ENCODE data around the gene NTN1.
"Not testable (repeated sequence)": the region's sequence is repeated elsewhere in the genome, so short reads cannot be mapped to it uniquely, and the experiment has no call there.

Gene NTN1

DNA sequence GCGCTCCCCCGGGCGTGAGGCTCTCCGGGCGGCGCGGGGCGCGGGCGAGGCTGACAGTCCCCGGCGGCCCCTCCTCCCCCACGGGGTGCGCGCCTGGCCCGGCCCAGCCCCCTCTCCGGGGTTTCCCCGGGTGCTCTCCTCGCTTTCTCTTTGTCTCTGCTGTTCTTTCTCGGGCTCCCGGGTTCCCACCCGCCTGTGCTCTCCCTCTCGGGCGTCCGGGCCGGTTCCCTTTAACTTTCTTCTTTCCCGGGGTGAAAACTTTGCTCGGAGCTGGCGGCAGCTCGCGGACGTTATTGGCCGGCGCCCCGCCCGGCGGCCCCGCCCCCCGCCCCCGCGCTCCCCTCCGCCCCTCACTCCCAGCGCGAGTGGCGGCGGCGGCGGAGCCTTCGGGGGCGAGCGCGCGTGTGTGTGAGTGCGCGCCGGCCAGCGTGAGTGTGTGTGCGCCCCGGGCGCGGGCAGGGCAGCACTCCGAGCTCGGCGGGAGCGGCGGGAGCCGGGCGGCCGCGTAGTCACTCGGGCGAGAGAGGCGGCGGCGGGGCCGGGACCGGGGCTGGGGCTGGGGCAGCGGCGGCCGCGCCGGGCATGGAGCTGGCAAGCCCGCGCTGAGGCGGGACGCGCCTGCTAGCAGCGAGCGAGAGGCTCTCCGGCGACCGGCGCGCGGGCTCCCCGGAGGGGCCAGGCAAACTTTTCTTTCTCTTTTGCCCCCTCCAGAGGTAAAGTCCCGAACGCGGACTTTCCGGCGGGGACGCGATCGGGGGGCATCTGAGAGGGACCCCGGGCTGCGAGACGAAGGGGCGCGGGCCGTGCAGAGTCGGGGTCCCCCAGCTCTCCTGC lies at the start of gene NTN1:
TSS of gene NTN1 (plus strand) at position 353 of the 834 bp plus-strand sequence. CDS start 864 bp downstream, outside the sequence.
- peak; percentile 14 to 19 for DNase-seq (ENCODE audit: low read depth in 2 of 2)

- no peak for DNase-seq (ENCODE audit: low read depth in 2 of 2)
Measured at GRCh38 chr17:8975091-8975725, 46.1 kb upstream of the NTN1 start.

DNA sequence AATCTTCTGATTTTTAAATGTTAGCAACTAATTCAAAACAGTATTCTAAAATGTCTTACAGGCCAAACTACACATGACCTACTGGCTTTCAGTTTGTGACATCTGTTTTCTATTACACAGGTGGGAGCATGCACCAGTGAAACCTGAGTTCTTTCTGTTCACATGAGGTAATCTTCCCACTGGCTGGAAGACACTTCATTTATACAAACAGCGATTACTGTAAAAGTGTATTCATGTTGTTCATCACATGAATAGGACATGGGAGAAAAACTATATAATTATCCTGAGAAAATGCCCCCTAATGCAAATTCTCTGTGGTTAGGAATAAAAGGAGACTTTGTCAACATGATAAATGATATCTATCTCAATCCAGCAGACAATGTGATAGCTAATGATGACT lies 44.7 kb upstream of the NTN1 start:
- no peak for DNase-seq (ENCODE audit: low read depth in 2 of 2)

GRCh38 chr17:8979715-8980114 lies 41.6 kb upstream of the NTN1 start:
- DNase-seq (ENCODE audit: low read depth in 2 of 2), result no peak

GRCh38 chr17:8981443-8981842 lies 39.9 kb upstream of the NTN1 start:
- DNase-seq (ENCODE audit: low read depth in 2 of 2), result no peak

DNA sequence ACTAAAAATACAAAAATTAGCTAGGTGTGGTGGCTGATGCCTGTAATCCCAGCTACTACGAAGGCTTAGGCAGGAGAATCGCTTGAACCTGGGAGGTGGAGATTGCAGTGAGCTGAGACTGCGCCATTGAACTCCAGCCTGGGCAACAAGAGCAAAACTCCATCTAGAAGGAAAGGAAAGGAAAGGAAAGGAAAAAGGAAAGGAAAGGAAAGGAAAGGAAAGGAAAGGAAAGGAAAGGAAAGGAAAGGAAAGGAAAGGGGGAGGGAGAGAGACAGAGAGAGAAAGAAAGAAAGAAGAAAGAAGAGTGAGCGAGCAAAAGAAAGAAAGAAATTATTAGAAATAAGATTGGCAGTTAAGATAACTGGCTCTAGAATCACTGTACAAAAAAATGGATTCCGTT lies 37.1 kb upstream of the NTN1 start:
- not testable (repeated sequence) for DNase-seq (ENCODE audit: low read depth in 2 of 2)

GRCh38 chr17:8985054-8985701 lies 36.1 kb upstream of the NTN1 start:
- no peak for DNase-seq (ENCODE audit: low read depth in 2 of 2)

DNA sequence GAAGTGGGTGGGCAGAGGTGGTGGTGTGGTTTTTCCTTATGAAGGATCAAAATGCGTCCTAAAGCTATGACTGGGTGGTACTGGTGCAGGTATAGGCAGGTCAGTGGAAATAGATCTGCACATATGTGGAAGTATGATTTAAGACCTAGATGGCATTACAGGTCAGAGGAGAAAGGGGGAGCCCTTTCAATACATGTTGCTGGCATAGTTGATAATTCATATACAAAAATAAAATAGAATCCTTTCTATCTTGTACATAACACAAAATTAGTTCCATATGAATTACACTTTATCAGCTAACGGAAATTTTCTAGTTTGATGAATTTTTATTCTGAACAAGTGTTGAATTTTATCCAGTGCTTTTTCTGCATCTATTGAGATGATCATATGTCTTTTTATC lies 35.0 kb upstream of the NTN1 start:
- no peak for DNase-seq (ENCODE audit: low read depth in 2 of 2)

GRCh38 chr17:8988263-8988935 lies 32.9 kb upstream of the NTN1 start:
- DNase-seq (ENCODE audit: low read depth in 2 of 2), result not testable (repeated sequence)

DNA sequence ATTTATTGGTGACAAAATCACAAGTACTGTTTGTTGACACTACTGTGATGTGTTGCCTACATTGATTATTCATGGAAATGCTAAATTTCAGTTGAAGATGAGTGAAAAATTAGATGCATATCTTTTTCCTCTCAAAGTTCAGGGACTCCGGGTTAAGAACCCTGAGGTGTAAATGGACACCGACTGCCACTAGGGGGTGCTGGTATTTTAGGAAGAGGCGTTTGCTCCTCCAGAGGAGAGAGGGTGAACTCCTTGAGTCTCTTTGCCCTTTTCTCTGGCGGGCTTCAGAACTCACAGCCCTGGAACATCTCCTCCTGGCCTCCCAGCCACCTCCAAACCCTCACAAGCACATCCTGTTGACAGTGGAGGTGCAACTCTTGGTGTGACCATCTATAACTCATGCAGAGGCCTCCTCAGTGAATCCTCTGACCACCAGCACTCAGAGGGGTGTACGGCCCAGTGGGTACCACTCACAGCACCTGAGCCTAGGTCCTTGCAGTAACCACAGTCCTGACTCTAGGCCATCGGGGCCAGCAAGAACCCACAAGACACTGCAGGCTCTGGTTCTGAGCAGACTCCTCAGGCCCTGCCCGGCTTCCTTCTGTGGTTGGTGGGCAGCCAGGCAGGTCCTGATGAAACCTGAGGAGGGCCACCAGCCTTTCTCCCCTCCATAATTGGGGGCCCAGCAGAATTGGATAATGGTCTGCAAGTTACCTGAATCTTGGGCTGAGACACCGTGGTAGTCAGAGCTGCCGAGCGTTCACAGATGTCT lies 29.6 kb upstream of the NTN1 start:
- DNase-seq (ENCODE audit: low read depth in 2 of 2), result peak; percentile 29 to 35

GRCh38 chr17:8994319-8994718 lies 27.0 kb upstream of the NTN1 start:
- peak; percentile 22 for DNase-seq (ENCODE audit: low read depth in 2 of 2)

DNA sequence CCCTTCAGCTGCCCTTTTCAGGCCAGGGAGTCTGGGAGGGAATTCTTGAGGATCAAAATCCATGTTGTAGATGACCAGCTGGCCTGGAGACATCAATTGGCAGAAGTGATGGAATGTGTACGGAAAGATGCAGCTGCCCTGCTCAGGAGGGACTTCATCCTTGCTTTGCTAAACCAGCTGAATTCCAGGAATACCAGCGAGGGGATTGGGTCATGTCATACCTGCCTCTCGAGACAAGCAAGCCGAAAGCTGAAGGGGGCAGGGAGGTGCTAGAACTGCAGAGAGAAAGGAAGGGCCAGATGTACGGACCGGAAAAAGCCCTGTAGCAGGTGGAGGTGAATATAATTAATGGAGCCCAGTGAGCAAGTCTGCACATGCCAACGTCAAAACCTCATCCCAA lies 25.6 kb upstream of the NTN1 start:
- DNase-seq (ENCODE audit: low read depth in 2 of 2), result no peak

- peak; percentile 58 to 65 for DNase-seq (ENCODE audit: low read depth in 2 of 2)
Measured at GRCh38 chr17:8997994-8998628, 23.2 kb upstream of the NTN1 start.

GRCh38 chr17:9001559-9001958 lies 19.8 kb upstream of the NTN1 start:
- DNase-seq (ENCODE audit: low read depth in 2 of 2), result no peak

GRCh38 chr17:9002227-9002605 lies 19.1 kb upstream of the NTN1 start:
- DNase-seq (ENCODE audit: low read depth in 2 of 2), result no peak

GRCh38 chr17:9002606-9003354 lies 18.5 kb upstream of the NTN1 start:
- no peak for DNase-seq (ENCODE audit: low read depth in 2 of 2)

DNA sequence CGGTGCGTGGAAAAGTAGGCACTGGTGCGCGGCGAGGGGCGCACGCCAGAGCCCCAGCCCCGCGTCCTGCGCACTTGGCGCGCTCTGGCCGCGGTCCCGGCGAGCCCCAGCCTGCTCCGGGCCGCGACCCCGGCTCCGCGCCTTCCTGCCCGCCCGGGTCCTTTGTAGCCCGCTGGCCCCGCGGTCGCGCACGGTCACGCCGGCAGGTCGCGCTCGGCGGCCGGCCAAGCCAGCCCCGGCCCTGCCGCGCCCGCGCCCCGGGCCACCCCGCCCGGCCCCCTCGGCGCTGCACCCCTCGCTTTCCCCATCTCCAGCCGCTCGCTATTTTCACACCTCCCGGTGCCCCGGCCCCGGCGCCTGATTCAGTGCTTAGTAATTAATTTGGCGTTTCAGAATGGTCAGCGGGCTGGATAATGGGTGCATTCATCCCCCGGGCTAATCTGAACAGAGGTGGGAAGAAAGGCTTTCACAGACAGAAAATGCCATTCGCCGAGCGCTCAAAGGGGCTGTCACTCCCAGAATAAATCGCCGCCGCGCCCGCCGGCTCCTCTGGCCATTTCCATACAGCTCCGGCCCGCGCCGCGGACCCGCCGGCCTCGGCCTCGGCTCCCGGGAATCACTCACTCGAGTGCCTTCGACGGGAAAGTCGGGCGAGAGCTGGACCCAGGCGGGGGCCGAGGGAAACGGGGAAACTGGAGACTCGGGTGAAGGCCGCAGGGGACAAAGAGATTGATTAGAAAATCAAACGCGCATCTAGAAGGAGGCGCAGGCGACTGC lies 17.8 kb upstream of the NTN1 start:
- DNase-seq (ENCODE audit: low read depth in 2 of 2), result no peak

GRCh38 chr17:9004132-9004960 lies 17.0 kb upstream of the NTN1 start:
- no peak for DNase-seq (ENCODE audit: low read depth in 2 of 2)

GRCh38 chr17:9004961-9005285 lies 16.4 kb upstream of the NTN1 start:
- no peak for DNase-seq (ENCODE audit: low read depth in 2 of 2)

Measured in stimulated activated CD8-positive, alpha-beta memory T cell treated with anti-CD3 and anti-CD28 coated beads, Interleukin-7, amount 100 ng/mL, for 1 hour (primary cell).